Kidney capillary endothelial cell (primary cell): ENCODE results near the gene RAB3A.
A peak's percentile ranks its signal among the peaks of the same experiment; 100 is the strongest.
"Not testable (repeated sequence)": the region's sequence is repeated elsewhere in the genome, so short reads cannot be mapped to it uniquely, and the experiment has no call there.

Experiments
- DNase-seq: peaks from one replicate; pipeline ENCODE4 v3.0.0-alpha.2; 2018; ENCODE audit warnings: low spot score

The RAB3A gene

GRCh38 chr19:18223860-18224524 is 20.1 kb upstream of the RAB3A start:
- no peak for DNase-seq

DNA sequence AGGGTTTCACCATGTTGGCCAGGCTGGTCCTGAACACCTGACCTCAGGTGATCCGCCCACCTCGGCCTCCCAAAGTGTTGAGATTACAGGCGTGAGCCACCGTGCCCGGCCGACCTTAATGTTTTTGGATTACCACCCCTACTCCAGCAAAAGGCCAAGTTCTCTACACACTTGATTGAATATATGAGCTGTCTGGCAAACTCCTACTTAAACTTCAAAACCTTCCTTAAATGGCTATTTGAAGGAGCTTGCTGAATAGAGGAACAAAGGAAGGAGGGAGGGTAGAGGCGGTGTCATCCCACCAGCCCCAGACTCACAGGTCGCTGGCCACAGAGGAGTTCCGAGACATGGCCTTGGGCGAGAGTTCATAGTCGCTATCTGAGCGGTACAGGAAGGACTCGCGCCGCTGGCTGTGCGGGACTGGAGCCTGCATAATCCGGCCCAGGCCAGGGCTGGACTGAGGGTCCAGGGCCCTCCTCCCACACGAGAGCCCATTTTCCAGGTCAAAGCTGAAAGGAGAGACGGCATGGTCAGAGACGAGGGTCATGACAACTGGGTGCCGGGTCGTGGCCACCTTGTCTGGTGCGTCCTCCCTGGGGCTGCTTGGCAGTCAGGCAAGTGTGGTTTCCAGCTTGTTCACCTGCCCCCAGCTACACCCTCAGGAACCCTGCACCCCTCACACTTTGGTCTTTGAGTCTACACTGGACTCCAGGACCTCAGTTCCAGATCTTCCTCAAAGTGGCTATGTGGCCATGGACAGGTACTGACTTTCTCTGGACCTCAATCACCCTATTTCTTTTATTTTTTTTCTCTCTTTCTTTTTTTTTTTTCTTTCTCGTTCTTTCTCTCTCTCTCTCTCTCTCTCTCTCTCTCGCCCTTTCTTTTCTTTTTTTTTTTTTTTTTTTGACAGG is 18.2 kb upstream of the RAB3A start:
- no peak for DNase-seq

DNA sequence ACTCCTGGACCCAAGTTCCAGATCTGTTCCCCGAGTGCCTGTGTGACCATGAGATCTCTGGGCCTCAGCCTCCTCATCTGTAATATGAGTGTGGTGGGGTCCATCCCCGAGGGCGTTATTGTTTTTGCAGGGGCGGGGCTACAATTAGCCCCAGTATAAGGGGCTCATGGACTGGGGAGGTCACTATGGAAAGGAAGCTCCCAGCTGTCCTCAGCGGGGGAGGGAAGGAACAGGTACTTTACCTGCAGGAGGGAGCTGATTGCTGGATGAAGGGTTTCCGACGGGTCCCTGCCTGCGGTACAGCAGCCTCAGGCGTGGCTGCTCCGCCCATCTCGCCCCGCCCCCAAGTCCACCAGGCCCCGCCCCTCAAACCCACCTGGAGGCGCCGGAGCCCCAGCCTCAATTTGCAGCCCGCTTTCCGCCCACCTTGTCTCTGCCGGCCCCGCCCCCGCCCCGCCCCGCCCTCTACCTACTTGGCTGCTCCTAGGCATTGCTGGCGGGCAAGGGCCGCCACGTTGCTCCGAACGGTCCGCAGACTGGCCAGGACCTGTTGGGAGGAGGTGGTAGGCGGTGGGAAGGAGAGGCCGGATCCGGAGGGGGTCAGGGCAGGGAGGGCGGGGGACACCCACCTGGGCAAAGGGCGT is 16.9 kb upstream of the RAB3A start:
- DNase-seq, result no peak

- no peak for DNase-seq
These were observed 16.2 kb upstream of the RAB3A start for GRCh38 chr19:18219911-18220631.

DNA sequence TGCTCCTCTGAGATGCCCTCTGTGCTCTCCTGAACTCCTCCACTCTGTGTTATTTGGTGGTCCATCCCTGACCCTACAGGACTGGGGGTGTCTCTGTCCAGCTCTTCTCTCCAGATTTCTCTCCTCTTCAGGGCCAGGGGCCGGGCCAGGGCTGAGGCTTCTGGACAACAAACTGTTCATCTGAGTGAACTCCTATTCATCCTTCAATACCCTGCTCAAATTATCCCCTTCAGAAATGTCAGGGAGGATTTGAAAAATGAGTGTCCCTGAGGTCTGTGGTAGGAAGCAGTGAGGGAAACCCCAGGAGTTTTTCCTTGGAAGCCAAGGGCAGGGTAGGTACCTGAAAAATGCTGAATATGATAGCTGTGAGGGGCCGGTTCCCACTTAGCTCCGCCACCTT is 14.8 kb upstream of the RAB3A start:
- no peak for DNase-seq

- DNase-seq, result no peak
These were observed 14.3 kb upstream of the RAB3A start for GRCh38 chr19:18218159-18218558.

DNA sequence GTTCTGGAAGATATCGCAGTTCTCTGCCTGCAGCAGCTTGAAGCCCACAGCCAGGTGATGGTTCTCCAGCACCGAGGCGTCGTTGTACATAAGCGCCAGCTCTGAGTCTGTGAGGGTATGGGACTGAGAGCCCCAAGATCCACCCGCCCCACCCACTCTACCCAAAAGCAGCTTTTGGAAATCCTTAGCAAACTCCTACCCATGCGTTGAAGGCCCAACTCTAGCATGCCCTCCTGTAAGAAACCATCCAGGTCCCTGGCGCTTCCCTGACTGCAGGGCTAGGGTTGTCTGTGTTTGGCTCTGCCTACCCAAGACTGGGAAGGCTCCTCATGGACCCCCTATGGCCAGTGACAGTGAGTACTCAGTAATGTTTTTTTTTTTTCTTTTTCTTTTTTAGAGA is 12.9 kb upstream of the RAB3A start:
- no peak for DNase-seq

DNA sequence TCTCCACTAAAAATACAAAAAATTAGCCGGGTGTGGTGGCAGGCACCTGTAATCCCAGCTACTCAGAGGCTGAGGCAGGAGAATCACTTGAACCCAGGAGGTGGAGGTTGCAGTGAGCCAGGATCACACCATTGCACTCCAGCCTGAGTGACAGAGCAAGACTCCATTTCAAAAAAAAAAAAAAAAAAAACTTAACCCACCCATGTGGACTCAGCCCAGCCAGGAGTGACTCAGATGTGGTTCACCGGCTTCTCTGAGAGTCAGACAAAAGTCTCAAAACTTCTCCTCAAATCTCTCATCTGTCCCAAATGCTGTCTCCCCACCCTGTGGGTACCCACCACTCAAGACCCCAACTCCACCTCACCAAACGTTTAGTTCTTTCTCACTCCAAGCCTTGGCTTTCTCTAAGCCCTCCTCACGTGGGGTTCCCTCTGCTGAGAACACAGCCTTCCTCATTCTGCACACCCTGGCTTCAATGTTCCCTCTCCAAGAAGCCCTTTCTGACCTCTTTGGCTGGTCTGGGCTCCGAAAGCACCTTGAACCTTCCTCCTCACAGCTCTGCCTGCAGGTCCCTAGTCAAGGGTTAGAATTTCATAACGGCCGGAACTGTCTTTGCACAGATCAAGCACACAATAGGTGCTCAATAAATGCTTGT is 11.1 kb upstream of the RAB3A start:
- DNase-seq, result no peak

- DNase-seq, result no peak
These were observed 7.8 kb upstream of the RAB3A start for GRCh38 chr19:18211683-18212082.

DNA sequence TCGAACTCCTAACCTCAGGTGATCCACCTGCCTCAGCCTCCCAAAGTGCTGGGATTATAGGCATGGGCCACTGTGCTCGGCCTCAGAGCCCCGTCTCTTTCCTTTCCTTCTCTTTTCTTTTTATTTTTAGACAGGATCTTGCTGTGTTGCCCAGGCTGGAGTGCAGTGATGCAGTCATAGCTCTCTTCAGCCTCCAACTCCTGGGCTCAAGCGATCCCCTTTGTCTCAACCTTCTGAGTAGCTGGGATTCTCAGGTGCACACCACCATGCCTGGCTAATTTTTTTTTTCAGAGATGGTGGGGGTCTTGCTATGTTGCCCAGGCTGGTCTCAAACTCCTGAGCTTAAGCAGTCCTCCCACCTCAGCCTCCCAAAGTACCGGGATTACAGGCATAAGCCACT is 6.1 kb upstream of the RAB3A start:
- not testable (repeated sequence) for DNase-seq

DNA sequence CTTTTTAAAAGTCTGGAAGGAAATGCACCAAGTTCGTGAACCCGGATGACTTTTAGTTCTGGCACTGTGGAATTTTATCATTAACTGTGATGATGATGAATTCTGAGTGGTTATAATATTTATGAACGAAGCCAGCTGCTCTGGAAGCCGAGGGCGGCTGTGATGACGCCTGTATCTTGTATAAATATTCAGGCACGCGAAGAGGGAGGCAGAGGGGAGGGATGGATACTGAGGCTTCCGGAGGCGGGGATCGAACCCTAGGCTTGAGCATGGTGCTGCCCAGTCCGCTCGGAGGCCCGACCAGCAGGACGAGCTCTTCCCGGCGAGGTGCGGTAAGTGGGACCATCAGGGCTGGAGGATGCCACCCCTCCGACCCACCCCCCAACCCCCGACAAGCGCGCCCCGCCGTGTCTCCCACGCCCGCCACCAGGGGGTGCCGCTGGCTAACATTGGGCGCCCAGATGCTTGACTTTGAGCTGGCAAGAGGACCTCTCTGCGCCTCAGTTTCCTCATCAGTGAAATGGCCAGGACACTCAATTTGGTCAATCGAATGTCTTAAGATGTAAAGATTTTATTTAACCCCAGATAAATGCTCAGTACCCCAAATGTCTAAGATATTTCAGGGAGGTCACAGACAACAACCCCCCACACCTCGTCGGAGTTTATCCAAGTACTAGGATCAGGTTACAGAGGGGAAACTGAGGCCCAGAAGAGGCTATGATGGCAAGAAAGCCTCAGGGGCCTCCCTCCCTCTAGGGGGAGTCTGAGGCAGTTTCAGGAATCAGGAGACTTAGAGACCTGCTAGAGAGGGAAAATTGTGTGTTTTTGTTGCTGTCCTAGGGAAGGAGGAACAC is 4.5 kb upstream of the RAB3A start:
- no peak for DNase-seq

- no peak for DNase-seq
These were observed 2.2 kb upstream of the RAB3A start for GRCh38 chr19:18206018-18206417.

- DNase-seq, result peak; percentile 69
These were observed 1.5 kb upstream of the RAB3A start for GRCh38 chr19:18205200-18205892.

DNA sequence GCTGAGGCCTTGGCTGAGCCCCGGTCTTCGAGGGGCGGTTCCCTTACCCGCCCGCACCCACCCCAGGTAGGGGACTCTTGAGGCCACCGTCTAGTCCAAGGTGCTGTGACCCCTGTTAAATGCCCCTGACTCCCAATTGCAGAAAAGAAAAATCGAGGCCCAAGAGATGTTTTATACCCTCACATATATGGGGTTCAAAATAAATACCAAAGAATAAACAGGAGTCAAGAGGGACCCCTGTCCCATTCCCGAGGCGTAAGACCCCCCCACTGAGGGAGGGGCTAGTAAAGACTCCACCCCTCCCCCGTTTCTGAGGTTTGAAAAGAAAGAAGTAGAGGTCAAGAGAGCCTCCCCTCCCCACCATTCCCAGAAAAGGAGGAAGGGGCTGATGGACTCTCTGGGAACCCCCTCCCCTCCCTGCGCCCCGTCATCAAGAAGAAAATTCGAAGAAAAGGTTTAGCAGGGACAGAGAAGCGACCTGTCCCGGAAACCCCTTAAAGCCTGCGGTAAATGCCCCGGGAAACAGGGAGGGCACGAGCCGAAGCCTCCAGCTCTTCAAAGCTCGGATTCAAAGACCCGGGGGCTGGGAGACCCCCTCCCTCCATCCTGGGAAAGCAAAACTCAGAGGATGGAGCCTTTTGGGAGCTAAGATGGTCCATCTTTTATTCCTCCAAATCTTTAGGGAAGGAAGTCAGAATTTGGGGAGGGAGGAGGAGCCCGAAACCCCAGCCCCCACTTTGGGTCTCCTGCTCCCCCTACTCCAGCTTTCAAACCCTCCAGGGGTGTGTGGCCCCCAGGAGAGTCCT is 755 bp upstream of the RAB3A start:
- DNase-seq, result peak; percentile 67

DNA sequence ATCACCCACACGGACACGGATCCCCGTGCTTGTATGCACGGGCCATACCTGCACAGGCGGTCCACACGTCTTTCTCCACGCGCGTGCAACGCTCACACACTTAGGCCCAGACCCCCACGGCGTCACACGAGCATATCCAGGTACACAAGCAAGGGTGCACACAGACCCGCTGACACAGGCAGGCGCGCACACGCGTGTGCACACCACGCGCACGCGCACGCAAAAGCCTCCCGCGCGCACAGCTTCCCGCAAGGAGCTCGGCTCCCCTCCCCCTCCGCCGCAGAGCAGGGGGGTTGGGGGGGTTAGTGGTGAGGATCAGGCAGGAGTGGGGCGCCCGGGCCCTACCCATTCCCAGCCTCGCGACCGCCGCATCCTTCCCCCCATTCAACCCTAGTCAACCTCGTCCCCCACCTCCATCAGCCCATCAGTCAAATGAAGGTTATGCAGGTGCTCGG is 407 bp downstream of the RAB3A start:
- DNase-seq, result no peak

- DNase-seq, result no peak
These were observed 949 bp downstream of the RAB3A start for GRCh38 chr19:18202778-18203407.

GRCh38 chr19:18202397-18202777 is 1.5 kb downstream of the RAB3A start:
- DNase-seq, result no peak

DNA sequence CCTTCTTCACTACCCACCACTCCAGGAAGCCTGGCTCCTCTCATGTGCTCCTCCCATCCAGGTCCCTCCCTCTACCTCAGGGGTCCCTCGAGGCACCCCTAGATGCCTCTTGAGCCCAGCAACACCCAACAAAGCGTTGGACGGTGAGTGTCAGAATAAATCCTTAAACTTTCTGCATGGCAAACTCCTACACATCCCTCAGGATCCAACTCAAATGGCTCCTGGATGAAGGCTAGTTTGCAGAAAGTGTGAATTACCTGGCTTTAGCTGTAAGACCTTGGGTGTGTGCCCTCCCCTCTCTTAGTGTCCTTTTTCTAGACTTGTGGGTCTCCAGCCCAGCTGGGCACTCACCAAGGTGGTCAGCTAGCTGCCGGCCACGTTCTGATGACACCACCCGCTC is 5.5 kb downstream of the RAB3A start:
- DNase-seq, result no peak

GRCh38 chr19:18197941-18198340 is 5.9 kb downstream of the RAB3A start:
- DNase-seq, result no peak
